Esophagus muscularis mucosa (tissue), 4 donors: ENCODE measurements around the gene FSD1L. TPM values are rescaled to one million over a fixed set of nuclear protein-coding genes. Genes with fewer than 3 reads are reported as not detected.

Experiments
- DNase-seq: peaks from one replicate; pipeline ENCODE4 v3.0.0-alpha.2; 2017; ENCODE audit errors: extremely low spot score
- H3K27ac ChIP-seq, 4 donors: fragments of 200-600 bp; sonication (generic); replicated peaks in 1 of 4; 1 replicate in 3 of 4; 2 replicates in 1 of 4; pipeline ENCODE4 v1.5.1; 2016 to 2019; ENCODE audit warnings: mild to moderate bottlenecking in 1 of 4
- H3K27me3 ChIP-seq, 4 donors: fragments of 200-600 bp; sonication (generic); one replicate each; pipeline versions ENCODE4 v1.5.1 to v1.6.0; 2016 to 2019
- H3K36me3 ChIP-seq, 4 donors: fragments of 200-600 bp; sonication (generic); one replicate each; pipeline ENCODE4 v1.5.1; 2016 to 2019
- H3K4me1 ChIP-seq, 4 donors: fragments of 200-600 bp; sonication (generic); one replicate each; pipeline ENCODE4 v1.5.1; 2016 to 2019
- H3K4me3 ChIP-seq, 4 donors: fragments of 200-600 bp; sonication (generic); 1 replicate in 2 of 4; 2 replicates in 2 of 4; pipeline ENCODE4 v1.5.1; 2016 to 2019; ENCODE audit warnings: mild to moderate bottlenecking in 4 of 4, moderate library complexity in 1 of 4
- H3K9me3 ChIP-seq, 4 donors: fragments of 200-600 bp; sonication (generic); 1 replicate in 3 of 4; 2 replicates in 1 of 4; pipeline ENCODE4 v1.5.1; 2016 to 2019
- CTCF ChIP-seq, 3 experiments: fragments of 200-600 bp in 2 of 3; fragments of 450-650 bp in 1 of 3; sonication (generic) in 2 of 3; IDR thresholded peaks; one replicate each; pipeline ENCODE4 v1.5.1; 2017 to 2019; ENCODE audit warnings: antibody characterized with exemption in 3 of 3, mild to moderate bottlenecking in 2 of 3, moderate library complexity in 1 of 3
- EP300 ChIP-seq: sonication (generic); formaldehyde crosslinking; IDR thresholded peaks from one replicate; pipeline ENCODE4 v1.6.1; 2017; ENCODE audit warnings: antibody characterized with exemption
- POLR2A ChIP-seq: fragments of 450-650 bp; IDR thresholded peaks from one replicate; pipeline ENCODE4 v1.6.1; 2017; ENCODE audit warnings: antibody characterized with exemption, moderate library complexity, mild to moderate bottlenecking, low read depth
- POLR2AphosphoS5 ChIP-seq, 2 donors: sonication (generic); formaldehyde crosslinking; IDR thresholded peaks; one replicate each; pipeline ENCODE4 v1.6.1; 2017; ENCODE audit warnings: antibody characterized with exemption in 2 of 2
- WGBS: methylation state at CpG from one replicate; pipeline ENCODE4 v1.1.5; 2018; 5-methylcytosine and 5-hydroxymethylcytosine counted together
- intact Hi-C: fragments of 100-400 bp; cut with DNase I; formaldehyde crosslinking; loops from one replicate; pipeline ENCODE4 v1.15.1; 2023
- total RNA-seq, 4 donors: library from RNA; depleted of rRNA; stranded (reverse); fragments of >200 nt; gene quantifications; one replicate each; pipeline versions ENCODE4 v1.1.0 to v1.2.1, GENCODE V29; 2016

FSD1L gene
- total RNA-seq, 4 donors from 2014 or later, result 2.2 to 5.4 (median 2.6) TPM

GRCh38 chr9:105500108-105500766, 52.4 kb downstream of the FSD1L start:
- no peak for DNase-seq
- Histone ChIP-seq H3K9me3 (no peaks in the 10 kb centered on the region), H3K4me1 (peaks cover 0 to 10% (median 0%) of the 10 kb centered on the region in 4 donors), H3K4me3 (no peak overlapping the region), H3K27me3 (no peaks in the 10 kb centered on the region), H3K27ac (no peak overlapping the region), H3K36me3 (no peaks in the 10 kb centered on the region)
- TF ChIP-seq POLR2AphosphoS5 (IDR thresholded peaks at IDR 0.05), result no peak
- no peak for TF ChIP-seq CTCF (IDR thresholded peaks at IDR 0.05)
- no peak for TF ChIP-seq EP300
- TF ChIP-seq POLR2A, result no peak
- intact Hi-C loops, result no loop called here
- WGBS, result 71% methylated on average over 2 of the region's 2 CpGs

GRCh38 chr9:105501414-105501813, 53.6 kb downstream of the FSD1L start:
- Histone ChIP-seq H3K9me3 (no peaks in the 10 kb centered on the region), H3K4me3 (no peak overlapping the region), H3K36me3 (peaks cover 0 to 2% (median under 1%) of the 10 kb centered on the region in 4 donors), H3K27me3 (no peaks in the 10 kb centered on the region), H3K4me1 (peaks cover 0 to 10% (median 0%) of the 10 kb centered on the region in 4 donors), H3K27ac (no peak overlapping the region)
- DNase-seq, result no peak
- 96% methylated on average over 4 of the region's 4 CpGs for WGBS
- TF ChIP-seq POLR2AphosphoS5 (IDR thresholded peaks at IDR 0.05) (no peak), POLR2A (no peak), CTCF (IDR thresholded peaks at IDR 0.05) (no peak), EP300 (no peak)
- intact Hi-C loops, result no loop called here

GRCh38 chr9:105502276-105502675, 54.4 kb downstream of the FSD1L start:
- peaks cover 0 to 10% (median 3%) of the 10 kb centered on the region in 4 donors for H3K36me3 ChIP-seq
- no peak overlapping the region for H3K4me3 ChIP-seq
- intact Hi-C loops, result no loop called here
- H3K27ac ChIP-seq, result no peak overlapping the region
- peaks cover 0 to 3% (median 0%) of the 10 kb centered on the region in 4 donors for H3K4me1 ChIP-seq
- no peaks in the 10 kb centered on the region for H3K9me3 ChIP-seq
- no peaks in the 10 kb centered on the region for H3K27me3 ChIP-seq
- DNase-seq, result no peak
- 92% methylated on average over 2 of the region's 2 CpGs for WGBS
- TF ChIP-seq EP300, result no peak
- no peak for TF ChIP-seq CTCF (IDR thresholded peaks at IDR 0.05)
- TF ChIP-seq POLR2A, result no peak
- TF ChIP-seq POLR2AphosphoS5 (IDR thresholded peaks at IDR 0.05), result no peak

- TF ChIP-seq EP300 (no peak), POLR2A (no peak), POLR2AphosphoS5 (IDR thresholded peaks at IDR 0.05) (no peak), CTCF (IDR thresholded peaks at IDR 0.05) (no peak)
- DNase-seq, result no peak
- H3K36me3 ChIP-seq, result peaks cover 0 to 12% (median 6%) of the 10 kb centered on the region in 4 donors
Observed at GRCh38 chr9:105503881-105504280, 56.0 kb downstream of the FSD1L start.

More at GRCh38 chr9:105503881-105504280, 56.0 kb downstream of the FSD1L start:
- no peaks in the 10 kb centered on the region for H3K9me3 ChIP-seq
- H3K27ac ChIP-seq, result no peak overlapping the region
- no peaks in the 10 kb centered on the region for H3K4me1 ChIP-seq
- intact Hi-C loops, result no loop called here
- no peak overlapping the region for H3K4me3 ChIP-seq
- no peaks in the 10 kb centered on the region for H3K27me3 ChIP-seq
